SK-N-MC (cell line): Measurements from ENCODE around the gene EIF3F.

ENCODE experiments used
- EZH2 ChIP-seq: fragments of 200-600 bp; sonication (generic); IDR thresholded peaks from one replicate; pipeline ENCODE4 v1.6.1; 2017; ENCODE audit warnings: antibody characterized with exemption
- FOXP2 ChIP-seq: optimal IDR thresholded peaks from 2 replicates; pipeline ENCODE3; 2011; ENCODE audit warnings: mild to moderate bottlenecking, moderate library complexity; ENCODE audit not compliant: insufficient read depth; ENCODE audit errors: extremely low read length, control extremely low read depth
- POLR2AphosphoS5 ChIP-seq: IDR thresholded peaks from 2 replicates; pipeline ENCODE4 v1.6.1; 2012; ENCODE audit warnings: mild to moderate bottlenecking, low read depth, low read length, borderline replicate concordance

DNA sequence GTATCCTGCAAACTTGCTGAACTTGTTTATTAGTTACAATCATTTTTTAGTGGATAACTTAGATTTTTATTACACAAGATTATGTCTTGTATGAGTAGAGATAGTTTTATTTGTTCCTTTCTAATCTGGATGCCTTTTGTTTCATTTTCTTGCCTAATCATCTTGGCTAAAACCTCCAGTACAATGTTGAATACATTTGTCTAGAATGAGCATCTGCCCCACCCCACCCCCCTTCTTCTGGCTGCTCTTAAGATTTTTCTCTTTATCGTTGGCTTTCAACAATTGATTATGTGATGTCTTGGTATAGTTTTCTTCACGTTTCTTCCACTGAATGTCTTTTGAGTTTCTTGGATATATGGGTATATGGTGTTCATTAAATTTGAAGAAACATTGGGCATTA lies 56.6 kb downstream of the EIF3F start:
- no peak for TF ChIP-seq POLR2AphosphoS5
- no peak for TF ChIP-seq EZH2
- TF ChIP-seq FOXP2 = no peak
